T1000 (cell line): ENCODE measurements around the gene HOXB7.

Experiments used
- DNase-seq: peaks from one replicate; lab custom pipeline; 2025; ENCODE audit warnings: mixed read lengths; lab: John Stamatoyannopoulos, UW

HOXB7 gene

DNA sequence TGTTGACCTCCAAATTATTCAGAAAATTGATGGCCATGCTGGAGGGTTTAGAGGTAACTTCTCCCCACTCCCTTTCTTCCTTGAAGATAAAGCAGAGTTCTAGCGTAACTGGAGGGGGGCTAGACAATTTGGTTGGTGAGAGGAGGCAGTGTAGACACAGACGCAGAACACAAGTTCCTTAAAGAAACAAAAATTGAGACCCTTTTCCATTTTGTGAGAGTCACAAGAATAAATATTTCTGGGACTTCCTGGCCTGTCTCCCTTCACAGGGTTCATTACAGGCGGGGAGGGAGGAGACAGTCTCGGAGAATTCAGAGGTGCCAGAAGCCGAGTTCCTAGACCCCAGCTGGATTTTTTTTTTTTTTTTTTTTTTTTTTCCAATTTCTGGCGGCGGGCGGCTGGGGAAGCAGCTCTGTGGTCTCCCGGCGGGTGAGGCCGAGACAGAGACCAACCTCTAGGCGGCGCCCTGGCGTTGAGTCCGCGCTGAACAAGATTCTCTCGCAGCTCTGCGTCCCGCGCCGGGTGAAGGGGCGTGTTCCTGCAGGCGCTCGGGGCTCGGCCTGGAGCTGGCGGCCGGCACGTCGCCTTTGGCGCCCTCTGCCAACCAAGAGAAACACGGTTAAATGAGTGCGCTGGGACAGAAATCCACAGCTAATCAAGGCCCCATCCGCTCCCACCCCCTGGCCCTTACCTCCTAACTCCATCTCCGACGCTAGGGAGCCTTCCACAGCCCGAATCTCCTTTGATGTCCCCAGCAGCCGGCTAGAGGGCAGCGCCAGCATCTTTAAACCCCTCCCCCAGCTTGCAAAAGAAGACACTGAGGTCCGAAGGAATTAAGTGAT lies 25.6 kb upstream of the HOXB7 start:
- no peak for DNase-seq

DNA sequence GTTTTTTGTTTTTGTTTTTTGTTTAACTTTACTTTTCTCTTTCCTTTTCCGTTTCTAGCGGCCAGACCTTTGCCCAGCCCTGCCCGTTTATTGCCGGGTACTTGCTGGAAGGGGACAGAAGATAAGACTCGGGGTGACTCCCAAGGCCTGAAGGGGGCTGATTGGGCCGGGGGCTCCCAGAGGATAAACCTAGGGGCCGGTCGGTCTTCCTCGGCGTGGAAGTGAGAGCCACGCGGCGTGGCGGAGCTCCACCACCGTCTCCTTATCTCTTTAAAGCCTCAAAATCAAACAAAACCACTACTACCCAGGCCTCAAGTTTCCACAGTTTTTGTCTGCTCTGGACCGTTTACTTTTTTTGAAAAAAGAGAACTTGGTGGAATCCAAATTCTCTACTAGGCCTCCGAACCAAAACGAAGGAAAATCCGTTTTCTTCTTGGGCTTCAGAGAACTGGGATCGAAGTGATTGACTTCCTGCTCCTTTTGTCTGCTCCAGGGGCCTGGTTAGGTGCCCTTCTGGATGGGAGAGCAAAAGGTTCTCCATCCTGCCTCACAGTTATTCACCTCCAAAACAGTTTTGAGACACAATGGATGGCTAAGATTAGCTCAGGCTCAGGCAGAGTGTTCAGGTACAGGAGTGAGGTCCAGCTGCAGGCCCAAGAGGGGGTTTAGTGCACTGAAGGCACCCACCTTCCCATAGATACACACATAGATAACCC lies 23.8 kb upstream of the HOXB7 start:
- no peak for DNase-seq

DNA sequence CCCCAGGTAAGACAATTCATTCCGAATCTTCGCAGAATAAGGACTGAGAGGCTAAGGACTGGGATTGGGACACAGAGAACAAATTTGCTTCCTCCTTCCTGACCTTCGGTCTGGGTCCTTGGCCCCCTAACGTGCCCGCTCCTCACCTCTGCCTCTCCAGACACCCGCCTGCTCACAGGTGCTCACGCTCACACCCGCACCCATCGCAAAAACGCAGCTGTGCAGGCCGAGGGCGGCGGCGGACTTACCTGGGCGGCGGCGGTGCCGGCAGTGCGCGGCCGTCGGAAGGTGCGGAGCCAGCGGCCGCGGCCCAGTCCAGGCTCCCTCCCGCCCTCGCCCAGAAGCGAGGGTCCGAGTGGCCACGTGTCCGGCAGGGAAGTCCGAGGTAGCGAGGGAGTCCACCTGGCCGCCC lies 22.5 kb upstream of the HOXB7 start:
- DNase-seq: no peak

- no peak for DNase-seq
Observed at GRCh38 chr17:48632579-48633265, 21.9 kb upstream of the HOXB7 start.

GRCh38 chr17:48631693-48632578 lies 21.1 kb upstream of the HOXB7 start:
- DNase-seq: no peak

- no peak for DNase-seq
Observed at GRCh38 chr17:48630925-48631692, 20.3 kb upstream of the HOXB7 start.

DNA sequence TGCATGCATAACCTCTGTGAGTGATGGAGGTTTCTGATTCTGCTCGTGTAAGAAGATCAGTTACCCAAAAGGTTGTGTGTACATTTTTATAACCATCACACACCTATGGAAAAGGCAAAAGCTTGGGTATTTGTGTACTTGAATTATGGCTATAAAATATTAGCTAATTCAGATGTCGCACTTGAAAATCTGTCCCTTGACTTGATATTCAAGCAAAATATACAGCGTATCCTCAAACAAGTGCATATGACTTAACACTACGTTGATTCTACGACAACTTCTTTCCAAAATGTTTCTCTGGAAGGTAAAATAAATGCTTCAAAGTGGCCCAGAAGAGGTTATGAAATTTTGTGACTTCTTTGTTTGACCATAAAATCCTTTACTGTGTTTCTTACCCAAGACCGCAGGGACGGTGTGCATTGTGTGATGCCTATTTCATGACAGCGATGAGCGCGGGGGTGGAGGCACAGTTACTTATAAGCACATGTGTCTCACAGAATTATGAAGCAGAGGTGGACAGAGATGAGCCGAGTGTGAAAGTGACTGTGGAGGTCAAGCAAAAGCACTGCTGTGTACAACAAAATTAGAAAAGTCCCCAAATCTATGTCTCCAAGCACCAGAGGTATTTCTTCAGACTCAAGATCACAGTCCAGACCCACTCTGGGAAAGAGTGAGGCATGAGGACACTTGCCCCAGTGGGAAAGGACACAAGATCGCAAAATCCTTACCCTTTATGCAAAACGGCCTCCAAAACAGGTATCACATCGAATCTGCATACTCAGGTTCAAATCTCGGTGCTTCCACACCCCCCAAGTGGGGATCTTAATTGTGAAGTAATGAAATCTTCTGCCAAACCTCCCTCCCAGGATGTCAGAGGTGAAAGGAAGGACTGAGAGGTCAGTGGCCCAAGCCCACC lies 19.4 kb upstream of the HOXB7 start:
- DNase-seq: no peak

DNA sequence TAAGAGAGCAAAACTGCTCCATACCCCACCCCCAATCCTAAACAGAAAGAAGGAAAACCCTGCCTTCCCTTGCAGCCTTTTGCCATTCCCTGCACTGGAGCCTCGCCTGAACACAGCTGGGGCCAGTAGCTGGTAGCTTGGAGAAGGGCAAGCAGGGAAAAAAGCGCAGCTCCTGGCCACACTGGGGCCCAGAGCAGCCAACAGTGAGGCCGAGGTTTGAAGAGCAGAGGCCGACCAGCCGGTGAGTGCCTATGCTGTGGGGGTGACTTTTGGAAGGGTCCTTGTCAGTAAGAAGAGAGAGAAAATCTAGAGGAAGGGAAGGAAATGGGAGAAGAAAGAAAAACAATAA lies 18.6 kb upstream of the HOXB7 start:
- no peak for DNase-seq

GRCh38 chr17:48628649-48629410 lies 18.0 kb upstream of the HOXB7 start:
- no peak for DNase-seq

- no peak for DNase-seq
Observed at GRCh38 chr17:48627623-48628521, 17.1 kb upstream of the HOXB7 start.

DNA sequence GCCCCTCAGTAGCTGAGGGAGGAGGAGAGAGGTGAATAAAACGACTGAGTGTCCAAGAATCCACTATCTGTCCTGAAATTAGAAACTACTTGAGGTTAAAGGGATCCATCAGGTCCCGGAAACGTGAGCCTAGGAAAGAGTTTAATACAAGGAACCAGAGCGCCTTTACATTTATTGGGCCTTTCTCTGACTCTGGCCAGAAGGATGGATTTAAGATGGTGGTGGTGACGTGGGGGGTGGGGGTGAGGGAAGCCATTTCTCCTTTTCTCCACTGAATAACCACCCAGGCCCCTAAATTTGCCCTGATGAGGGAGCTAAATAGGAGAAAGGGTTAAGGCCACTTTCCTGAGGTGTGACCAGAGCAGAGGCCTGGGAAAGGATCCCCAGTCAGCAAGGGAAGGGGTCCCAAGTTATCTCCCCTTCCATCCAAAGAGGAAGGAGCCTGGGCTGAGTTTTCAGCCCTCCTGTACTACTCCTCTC lies 16.3 kb upstream of the HOXB7 start:
- DNase-seq: no peak

DNA sequence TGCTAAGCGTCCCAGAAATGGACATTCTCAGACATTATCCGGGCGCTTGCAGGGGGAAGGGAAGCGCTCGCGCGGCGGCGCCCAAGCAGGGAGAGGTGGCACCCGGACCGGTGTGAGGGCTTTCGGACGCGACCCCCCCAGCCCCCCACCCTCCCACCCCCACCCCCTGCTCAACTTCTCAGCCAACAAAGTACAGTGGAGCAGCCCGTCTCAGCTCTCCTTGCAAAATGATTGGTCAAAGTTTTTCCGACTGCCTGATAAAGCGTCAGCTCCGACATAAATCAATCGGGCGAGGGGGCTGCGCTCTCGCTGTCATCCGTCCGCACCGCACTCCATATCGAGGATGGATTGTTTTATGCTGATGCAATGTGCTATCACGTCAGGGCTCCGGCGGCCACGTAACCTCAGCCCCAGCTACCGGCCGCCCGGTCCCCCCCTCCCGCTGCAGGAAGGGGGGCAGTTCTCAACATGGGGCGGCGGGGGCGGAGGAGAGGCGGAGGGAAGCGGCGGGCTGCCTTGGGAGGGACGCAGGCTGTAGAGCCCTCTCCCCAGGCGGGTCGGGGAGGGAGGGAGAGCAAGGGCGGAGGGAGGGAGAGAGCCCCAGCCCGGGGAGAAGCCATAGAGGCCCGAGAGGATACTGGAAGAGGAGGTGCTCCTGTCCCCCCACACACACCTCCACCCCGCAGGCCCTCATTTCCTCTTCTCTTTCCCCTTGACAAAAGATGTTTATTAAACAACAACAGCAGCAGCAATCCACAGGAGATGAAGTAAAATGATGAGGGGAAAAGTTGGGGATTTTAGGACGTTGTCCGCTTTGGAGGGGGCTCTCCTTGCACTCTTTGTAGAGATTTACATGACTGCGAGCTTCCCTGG lies 15.7 kb upstream of the HOXB7 start, which contains the start of gene HOXB9:
TSS of gene HOXB9 (minus strand) at position 114 of the 873 bp plus-strand sequence. CDS start at position 25, 89 bp downstream.
- DNase-seq: no peak

GRCh38 chr17:48625495-48626244 lies 14.9 kb upstream of the HOXB7 start:
- no peak for DNase-seq

DNA sequence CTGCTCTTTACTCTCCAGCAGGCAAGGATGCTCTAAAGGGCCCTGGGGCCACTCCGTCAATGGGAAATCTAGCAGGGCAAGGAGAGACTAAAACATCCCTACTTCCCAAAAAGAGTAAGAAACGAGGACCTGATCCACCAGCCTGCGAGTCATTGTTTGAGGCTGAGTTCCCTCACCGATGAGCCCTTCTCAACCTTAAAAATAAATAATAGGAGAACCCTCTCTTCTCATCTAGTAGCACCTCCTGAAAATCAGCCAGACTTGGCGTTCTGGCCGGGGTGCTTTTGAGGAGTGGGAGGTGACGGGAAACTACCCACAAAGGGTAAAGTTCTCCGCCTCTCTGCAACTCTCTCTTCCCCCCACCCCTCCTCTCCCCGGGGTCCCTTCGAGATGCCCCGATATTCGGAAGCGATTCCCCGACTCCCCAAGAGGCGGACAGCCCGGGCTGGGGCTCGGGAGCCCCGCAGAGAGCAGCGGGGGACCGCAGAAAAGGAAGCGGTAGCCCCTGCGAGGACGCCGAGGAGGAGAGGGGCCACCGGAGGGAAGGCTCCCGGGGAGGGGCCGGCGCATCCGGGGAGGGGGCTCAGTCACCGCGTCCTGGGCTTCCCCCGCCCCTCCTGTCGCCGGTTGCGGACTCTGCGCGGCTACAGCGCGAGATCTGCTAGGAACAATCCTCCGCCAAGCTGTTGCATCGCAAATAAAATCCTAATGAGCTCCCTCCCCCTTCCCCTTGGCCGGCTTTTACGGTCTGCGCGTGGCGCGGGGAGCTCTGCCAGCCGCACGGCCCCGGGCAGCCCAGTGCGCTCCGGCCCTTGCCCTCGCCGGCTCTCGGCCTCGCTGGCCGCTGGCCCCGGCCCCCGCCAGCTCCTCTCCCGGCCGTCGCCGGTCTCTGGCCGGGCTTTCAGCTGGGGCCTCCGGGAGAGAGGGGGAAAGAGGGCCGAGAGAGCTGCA lies 14.0 kb upstream of the HOXB7 start:
- no peak for DNase-seq

DNA sequence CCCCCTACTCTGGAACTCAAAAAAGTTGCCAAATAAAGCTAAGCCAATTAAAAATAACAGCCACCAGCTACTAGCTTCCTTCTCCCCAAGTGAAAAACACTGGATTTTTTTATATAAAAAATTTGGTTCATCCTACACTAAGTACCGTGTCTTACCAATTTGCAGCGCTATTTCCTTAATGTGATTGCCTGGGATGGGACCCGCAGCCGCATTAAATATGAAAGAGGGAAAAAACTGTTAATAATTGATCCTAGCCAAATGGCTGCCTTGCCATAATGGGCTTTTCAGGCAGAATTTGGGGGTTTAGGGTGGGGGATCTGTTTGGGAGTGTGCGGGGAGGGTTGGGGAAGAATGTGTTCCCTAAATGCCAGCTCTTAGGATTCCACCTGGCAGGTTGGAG lies 13.3 kb upstream of the HOXB7 start:
- no peak for DNase-seq
